HepG2 (cell line): Measurements from ENCODE around the gene SHTN1. TPM values are rescaled to one million over a fixed set of nuclear protein-coding genes. Genes with fewer than 3 reads are reported as not detected.

Source experiments
- ATAC-seq: fragments of 200-7000 bp; cut with Tn5 transposase; 3 replicates; pipeline ENCODE4 v1.9.1; 2020; ENCODE audit warnings: mild to moderate bottlenecking, moderate library complexity
- BruUV-seq: library from RNA; stranded (reverse); fragments of 400-500 nt; replicated peaks from 2 replicates; lab custom pipeline; 2021; lab: Mats Ljungman, UMichigan
- CTCF ChIA-PET: fragments of 300-600 bp; formaldehyde crosslinking; extraction: SDS; loops from one replicate; lab custom pipeline; 2021; ENCODE audit warnings: low total read pairs, inconsistent platforms, low intra/inter-chr PET ratio; lab: Yijun Ruan, JAX
- POLR2A ChIA-PET: fragments of 350-600 bp; sonication (Branson Sonifier 250); formaldehyde crosslinking; loops from one replicate; lab custom pipeline; 2020; ENCODE audit warnings: antibody characterized with exemption, inconsistent platforms; lab: Yijun Ruan, JAX
- DNase-seq: peaks from one replicate; pipeline ENCODE4 v3.0.0-alpha.2; 2015; ENCODE audit warnings: low spot score
- FAIRE-seq: peaks from 3 replicates; lab custom pipeline; 2011; peaks lifted over from hg19 to GRCh38; lab: Jason Lieb, UNC
- H2AFZ ChIP-seq: one replicate; pipeline ENCODE4 v1.6.1; 2011; ENCODE audit warnings: low read length, inconsistent platforms
- H3K27ac ChIP-seq: fragments of 300-600 bp; 3 replicates; pipeline ENCODE4 v1.8.0; 2011; ENCODE audit warnings: mixed run types, mild to moderate bottlenecking, mixed read lengths, low read length, inconsistent platforms; ENCODE audit not compliant: insufficient read depth; ENCODE audit errors: extremely low read length
- H3K27me3 ChIP-seq, 2 experiments: fragments of 200-600 bp in 1 of 2; 2 replicates in 1 of 2; 3 replicates in 1 of 2; pipeline versions ENCODE4 v1.6.0 to v1.8.0; 2011; ENCODE audit warnings: low read length in 2 of 2, mild to moderate bottlenecking in 2 of 2, moderate library complexity in 2 of 2, inconsistent platforms in 1 of 2; ENCODE audit not compliant: insufficient read depth in 2 of 2, control insufficient read depth in 1 of 2
- H3K36me3 ChIP-seq, 2 experiments: fragments of 200-600 bp in 1 of 2; replicated peaks in 1 of 2; 2 replicates in 1 of 2; 3 replicates in 1 of 2; pipeline versions ENCODE4 v1.5.1 to v1.8.0; 2011; ENCODE audit warnings: low read length in 2 of 2, inconsistent platforms in 1 of 2; ENCODE audit not compliant: insufficient read depth in 2 of 2, control insufficient read depth in 1 of 2
- H3K4me1 ChIP-seq: 2 replicates; pipeline ENCODE4 v1.5.1; 2012; ENCODE audit warnings: low read length, inconsistent platforms; ENCODE audit not compliant: insufficient read depth
- H3K4me2 ChIP-seq: 2 replicates; pipeline ENCODE4 v1.6.0; 2011; ENCODE audit warnings: low read depth, low read length, inconsistent platforms
- H3K4me3 ChIP-seq, 3 experiments: fragments of 200-600 bp in 1 of 3; sonication (generic), shearing (Covaris generic) in 1 of 3; replicated peaks in 1 of 3; 2 replicates each; pipeline ENCODE4 v1.5.1; 2011 to 2016; ENCODE audit warnings: low read length in 3 of 3, inconsistent platforms in 2 of 3, low read depth in 2 of 3, mild to moderate bottlenecking in 2 of 3, control low read depth in 1 of 3, mixed read lengths in 1 of 3; ENCODE audit not compliant: insufficient read depth in 1 of 3
- H3K79me2 ChIP-seq: one replicate; pipeline ENCODE4 v1.6.1; 2011; ENCODE audit warnings: low read length, inconsistent platforms; ENCODE audit not compliant: insufficient read depth
- H3K9ac ChIP-seq: 2 replicates; pipeline ENCODE4 v1.6.0; 2011; ENCODE audit warnings: mild to moderate bottlenecking, low read depth, low read length, inconsistent platforms; ENCODE audit not compliant: insufficient read depth
- H3K9me3 ChIP-seq: 2 replicates; pipeline ENCODE4 v1.5.1; 2012; ENCODE audit warnings: mild to moderate bottlenecking, low read length
- H4K20me1 ChIP-seq: 2 replicates; pipeline ENCODE4 v1.6.0; 2011; ENCODE audit warnings: inconsistent platforms, mild to moderate bottlenecking, low read length, moderate library complexity; ENCODE audit not compliant: insufficient read depth
- BORCS8-MEF2B ChIP-seq: sonication (generic); formaldehyde crosslinking; IDR thresholded peaks from 2 replicates; pipeline ENCODE4 v1.8.0; 2022; ENCODE audit warnings: mild to moderate bottlenecking, missing genetic modification reagents
- CENPX ChIP-seq: sonication (generic); formaldehyde crosslinking; IDR thresholded peaks from 2 replicates; pipeline ENCODE4 v1.9.0; 2021; ENCODE audit warnings: mild to moderate bottlenecking, missing genetic modification reagents, moderate library complexity
- GPN1 ChIP-seq: sonication (generic); formaldehyde crosslinking; IDR thresholded peaks from 2 replicates; pipeline ENCODE4 v1.5.1; 2020; ENCODE audit warnings: missing genetic modification reagents, borderline replicate concordance
- KLF11 ChIP-seq: IDR thresholded peaks from 2 replicates; pipeline ENCODE4 v1.6.1; 2016; ENCODE audit warnings: missing compliant biosample characterization
- MAFK ChIP-seq, 2 experiments: IDR thresholded peaks in 1 of 2; conservative IDR thresholded peaks in 1 of 2; 2 replicates each; pipeline ENCODE4 v1.6.1; 2011; ENCODE audit warnings: improper control_type of control experiment in 2 of 2, low read length in 2 of 2
- TOPORS ChIP-seq: sonication (generic); formaldehyde crosslinking; IDR thresholded peaks from 2 replicates; pipeline ENCODE4 v1.8.0; 2023; ENCODE audit warnings: mild to moderate bottlenecking, missing genetic modification reagents
- ZBTB37 ChIP-seq: sonication (generic); formaldehyde crosslinking; IDR thresholded peaks from 2 replicates; pipeline ENCODE4 v1.4.0; 2020; ENCODE audit warnings: mild to moderate bottlenecking, missing genetic modification reagents
- ZNF354B ChIP-seq: sonication (generic); formaldehyde crosslinking; IDR thresholded peaks from 2 replicates; pipeline ENCODE4 v1.8.0; 2022; ENCODE audit warnings: mild to moderate bottlenecking, missing genetic modification reagents
- in situ Hi-C: cut with HindIII; loops from 2 replicates; pipeline ENCODE4 v1.10.0; 2017; ENCODE audit warnings: low pct_unique_long_range_greater_than_20kb; ENCODE audit not compliant: extremely low pct_ligation_motif_present
- intact Hi-C: fragments of 100-400 bp; cut with micrococcal nuclease; formaldehyde crosslinking; loops from one replicate; pipeline ENCODE4 v1.10.0; 2022; ENCODE audit not compliant: unreplicated experiment
- polyA plus RNA-seq, 8 experiments: library from polyadenylated mRNA; depleted of rRNA in 3 of 8; stranded (reverse) in 7 of 8; unstranded in 1 of 8; fragments of >200 nt; fragmentation: Illumina TruSeq in 4 of 8; extraction: Trizol in 4 of 8; gene quantifications; 2 replicates each; pipeline versions ENCODE4 v1.2.1 to v1.2.3, GENCODE V29; 2011 to 2016; ENCODE audit warnings: low read depth in 4 of 8, missing spikeins in 1 of 8, mixed read lengths in 1 of 8; ENCODE audit not compliant: insufficient read depth in 1 of 8
- total RNA-seq, 5 experiments: library from RNA; depleted of rRNA; stranded (reverse); fragments of >200 nt; fragmentation: Illumina TruSeq; extraction: Trizol; gene quantifications; 2 replicates each; pipeline ENCODE4 v1.2.3, GENCODE V29; 2016; ENCODE audit warnings: low read depth in 1 of 5
- TF ChIP-seq, protein P1 (sequence below): IDR thresholded peaks from 2 replicates; pipeline ENCODE4 v1.6.1; 2016; ENCODE audit warnings: missing biosample characterization, missing genetic modification reagents, low read depth
- TF ChIP-seq, protein P2 (sequence below): sonication (generic); formaldehyde crosslinking; IDR thresholded peaks from 2 replicates; pipeline ENCODE4 v1.5.1; 2020; ENCODE audit warnings: mild to moderate bottlenecking, missing genetic modification reagents, borderline replicate concordance
- TF ChIP-seq, protein P3 (sequence below): sonication (generic); formaldehyde crosslinking; IDR thresholded peaks from 2 replicates; pipeline ENCODE4 v1.4.0; 2020; ENCODE audit warnings: missing genetic modification reagents

SHTN1 gene
- total and polyA plus RNA-seq, 2 of the 13 experiments (the other 11 are each of a cell fraction or from before 2014, with no cell fraction given), result 11.3 to 15.6 TPM

- DNase-seq, result no peak
- intact Hi-C loops, result no loop called here
- FAIRE-seq, result no peak
- no peak overlapping the region for H3K4me2 ChIP-seq
- TF ChIP-seq MAFK (conservative IDR thresholded peaks at IDR 0.05 in 1 of 2, IDR thresholded peaks at IDR 0.05 in 1 of 2; ENCODE audit: low read length in 2 of 2), result no peak
- TF ChIP-seq TOPORS (CRISPR knock-in tag), result no peak
- TF ChIP-seq, protein P1, sequence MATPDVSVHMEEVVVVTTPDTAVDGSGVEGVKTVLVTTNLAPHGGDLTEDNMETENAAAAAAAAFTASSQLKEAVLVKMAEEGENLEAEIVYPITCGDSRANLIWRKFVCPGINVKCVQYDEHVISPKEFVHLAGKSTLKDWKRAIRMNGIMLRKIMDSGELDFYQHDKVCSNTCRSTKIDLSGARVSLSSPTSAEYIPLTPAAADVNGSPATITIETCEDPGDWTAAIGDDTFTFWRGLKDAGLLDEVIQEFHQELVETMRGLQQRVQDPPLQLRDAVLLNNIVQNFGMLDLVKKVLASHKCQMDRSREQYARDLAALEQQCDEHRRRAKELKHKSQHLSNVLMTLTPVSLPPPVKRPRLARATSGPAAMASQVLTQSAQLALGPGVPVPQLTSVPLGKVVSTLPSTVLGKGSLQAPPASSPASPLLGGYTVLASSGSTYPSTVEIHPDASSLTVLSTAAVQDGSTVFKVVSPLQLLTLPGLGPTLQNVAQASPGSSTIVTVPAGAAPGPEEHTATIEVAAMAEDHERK (CRISPR knock-in tag), result no peak
- TF ChIP-seq, protein P2, sequence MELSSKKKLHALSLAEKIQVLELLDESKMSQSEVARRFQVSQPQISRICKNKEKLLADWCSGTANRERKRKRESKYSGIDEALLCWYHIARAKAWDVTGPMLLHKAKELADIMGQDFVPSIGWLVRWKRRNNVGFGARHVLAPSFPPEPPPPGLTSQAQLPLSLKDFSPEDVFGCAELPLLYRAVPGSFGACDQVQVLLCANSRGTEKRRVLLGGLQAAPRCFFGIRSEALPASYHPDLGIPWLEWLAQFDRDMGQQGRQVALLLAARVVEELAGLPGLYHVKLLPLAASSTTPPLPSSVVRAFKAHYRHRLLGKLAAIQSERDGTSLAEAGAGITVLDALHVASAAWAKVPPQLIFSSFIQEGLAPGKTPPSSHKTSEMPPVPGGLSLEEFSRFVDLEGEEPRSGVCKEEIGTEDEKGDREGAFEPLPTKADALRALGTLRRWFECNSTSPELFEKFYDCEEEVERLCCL (CRISPR knock-in tag), result no peak
- TF ChIP-seq CENPX (CRISPR knock-in tag), result no peak
- TF ChIP-seq GPN1, result no peak
- no peak for TF ChIP-seq BORCS8-MEF2B (CRISPR knock-in tag)
- TF ChIP-seq, protein P3, sequence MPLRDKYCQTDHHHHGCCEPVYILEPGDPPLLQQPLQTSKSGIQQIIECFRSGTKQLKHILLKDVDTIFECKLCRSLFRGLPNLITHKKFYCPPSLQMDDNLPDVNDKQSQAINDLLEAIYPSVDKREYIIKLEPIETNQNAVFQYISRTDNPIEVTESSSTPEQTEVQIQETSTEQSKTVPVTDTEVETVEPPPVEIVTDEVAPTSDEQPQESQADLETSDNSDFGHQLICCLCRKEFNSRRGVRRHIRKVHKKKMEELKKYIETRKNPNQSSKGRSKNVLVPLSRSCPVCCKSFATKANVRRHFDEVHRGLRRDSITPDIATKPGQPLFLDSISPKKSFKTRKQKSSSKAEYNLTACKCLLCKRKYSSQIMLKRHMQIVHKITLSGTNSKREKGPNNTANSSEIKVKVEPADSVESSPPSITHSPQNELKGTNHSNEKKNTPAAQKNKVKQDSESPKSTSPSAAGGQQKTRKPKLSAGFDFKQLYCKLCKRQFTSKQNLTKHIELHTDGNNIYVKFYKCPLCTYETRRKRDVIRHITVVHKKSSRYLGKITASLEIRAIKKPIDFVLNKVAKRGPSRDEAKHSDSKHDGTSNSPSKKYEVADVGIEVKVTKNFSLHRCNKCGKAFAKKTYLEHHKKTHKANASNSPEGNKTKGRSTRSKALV (CRISPR knock-in tag), result no peak
- no peak for TF ChIP-seq ZBTB37 (CRISPR knock-in tag)
- no peak for TF ChIP-seq ZNF354B (CRISPR knock-in tag)
- no peak for TF ChIP-seq KLF11 (CRISPR knock-in tag)
- TF ChIP-seq, all 625 proteins: peak for 0
- Histone ChIP-seq H3K36me3 (no peaks in the 10 kb centered on the region), H3K4me1 (no peaks in the 10 kb centered on the region), H3K4me3 (no peak overlapping the region), H3K79me2 (no peaks in the 10 kb centered on the region), H2AFZ (no peak overlapping the region), H3K27me3 (no peaks in the 10 kb centered on the region), H4K20me1 (no peaks in the 10 kb centered on the region), H3K27ac (no peak overlapping the region), H3K9ac (no peak overlapping the region), H3K9me3 (no peaks in the 10 kb centered on the region)
- POLR2A ChIA-PET, result no interaction called here
- in situ Hi-C loops, result no loop called here
- CTCF ChIA-PET, result no interaction called here
- no TSS peak for BruUV-seq
- ATAC-seq, result no peak
Measured at GRCh38 chr10:117014835-117015234, 9.8 kb upstream of the SHTN1 start.
